Liver (tissue), 9 donors: ENCODE results near the gene RARB. TPM values are rescaled to one million over a fixed set of nuclear protein-coding genes. Genes with fewer than 3 reads are reported as not detected.

ENCODE experiments used
- DNase-seq: peaks from one replicate; pipeline ENCODE4 v3.0.0-alpha.2; 2017; ENCODE audit warnings: low spot score
- H3K27ac ChIP-seq, 2 donors: one replicate each; pipeline ENCODE4 v1.7.0; 2013; ENCODE audit warnings: inconsistent platforms in 2 of 2, low read length in 2 of 2, control low read depth in 1 of 2, low read depth in 1 of 2, mild to moderate bottlenecking in 1 of 2
- H3K27me3 ChIP-seq, 4 donors: one replicate each; pipeline versions ENCODE4 v1.6.1 to v1.7.0; 2013; ENCODE audit warnings: low read length in 3 of 4, inconsistent platforms in 1 of 4, mild to moderate bottlenecking in 1 of 4, moderate library complexity in 1 of 4; ENCODE audit not compliant: control insufficient read depth in 4 of 4, insufficient read depth in 4 of 4
- H3K36me3 ChIP-seq, 4 donors: one replicate each; pipeline versions ENCODE4 v1.6.1 to v1.7.0; 2013; ENCODE audit warnings: low read length in 3 of 4, mild to moderate bottlenecking in 3 of 4, low read depth in 1 of 4, moderate library complexity in 1 of 4; ENCODE audit not compliant: control insufficient read depth in 4 of 4, insufficient read depth in 3 of 4
- H3K4me1 ChIP-seq, 4 donors: one replicate each; pipeline versions ENCODE4 v1.6.1 to v1.7.0; 2013; ENCODE audit warnings: low read length in 3 of 4, mild to moderate bottlenecking in 3 of 4, moderate library complexity in 1 of 4; ENCODE audit not compliant: control insufficient read depth in 4 of 4, insufficient read depth in 4 of 4
- H3K4me3 ChIP-seq, 3 donors: one replicate each; pipeline versions ENCODE4 v1.6.1 to v1.7.0; 2013; ENCODE audit warnings: low read length in 3 of 3, control low read depth in 1 of 3, low read depth in 1 of 3, mild to moderate bottlenecking in 1 of 3
- H3K9ac ChIP-seq, 2 donors: one replicate each; pipeline ENCODE4 v1.7.0; 2013; ENCODE audit warnings: low read length in 2 of 2, mild to moderate bottlenecking in 2 of 2, moderate library complexity in 2 of 2, control low read depth in 1 of 2, low read depth in 1 of 2
- H3K9me3 ChIP-seq, 4 donors: one replicate each; pipeline versions ENCODE4 v1.6.1 to v1.7.0; 2013; ENCODE audit warnings: low read length in 3 of 4; ENCODE audit not compliant: control insufficient read depth in 4 of 4
- ATF3 ChIP-seq: IDR thresholded peaks from 2 replicates; pipeline ENCODE4 v1.6.1; 2016; ENCODE audit warnings: antibody characterized with exemption
- CTCF ChIP-seq: fragments of 150-350 bp; IDR thresholded peaks from 2 replicates; pipeline ENCODE4 v1.5.1; 2017; ENCODE audit warnings: improper control_type of control experiment, low read depth, low read length; ENCODE audit not compliant: missing input control
- EGR1 ChIP-seq, 2 donors: IDR thresholded peaks; 2 replicates each; pipeline ENCODE4 v1.6.1; 2016 to 2018; ENCODE audit warnings: antibody characterized with exemption in 2 of 2, low read depth in 2 of 2
- FOXA1 ChIP-seq: IDR thresholded peaks from 2 replicates; pipeline ENCODE4 v1.6.1; 2016; ENCODE audit warnings: antibody characterized with exemption
- FOXA2 ChIP-seq: IDR thresholded peaks from 2 replicates; pipeline ENCODE4 v1.6.1; 2016; ENCODE audit warnings: antibody characterized with exemption
- GABPA ChIP-seq, 2 donors: IDR thresholded peaks in 1 of 2; conservative IDR thresholded peaks in 1 of 2; 2 replicates each; pipeline ENCODE4 v1.6.1; 2016; ENCODE audit warnings: antibody characterized with exemption in 2 of 2, mild to moderate bottlenecking in 1 of 2, moderate library complexity in 1 of 2
- HNF4A ChIP-seq, 2 donors: conservative IDR thresholded peaks; 2 replicates each; pipeline ENCODE4 v1.6.1; 2016; ENCODE audit warnings: antibody characterized with exemption in 2 of 2, mild to moderate bottlenecking in 2 of 2
- HNF4G ChIP-seq: IDR thresholded peaks from 2 replicates; pipeline ENCODE4 v1.6.1; 2016; ENCODE audit warnings: antibody characterized with exemption
- JUND ChIP-seq, 2 donors: IDR thresholded peaks; 2 replicates each; pipeline ENCODE4 v1.6.1; 2016; ENCODE audit warnings: antibody characterized with exemption in 2 of 2
- MAX ChIP-seq: IDR thresholded peaks from 2 replicates; pipeline ENCODE4 v1.6.1; 2016; ENCODE audit warnings: antibody characterized with exemption
- NR2F2 ChIP-seq: IDR thresholded peaks from 2 replicates; pipeline ENCODE4 v1.6.1; 2016; ENCODE audit warnings: antibody characterized with exemption
- RAD21 ChIP-seq, 2 donors: IDR thresholded peaks; 2 replicates each; pipeline ENCODE4 v1.6.1; 2016; ENCODE audit warnings: antibody characterized with exemption in 2 of 2, mild to moderate bottlenecking in 2 of 2
- REST ChIP-seq: IDR thresholded peaks from 2 replicates; pipeline ENCODE4 v1.6.1; 2016; ENCODE audit warnings: antibody characterized with exemption, mild to moderate bottlenecking
- RXRA ChIP-seq, 2 donors: IDR thresholded peaks; 2 replicates each; pipeline ENCODE4 v1.6.1; 2017 to 2018; ENCODE audit warnings: antibody characterized with exemption in 2 of 2, mild to moderate bottlenecking in 1 of 2
- SP1 ChIP-seq: IDR thresholded peaks from 2 replicates; pipeline ENCODE4 v1.6.1; 2018; ENCODE audit warnings: antibody characterized with exemption, mild to moderate bottlenecking
- TAF1 ChIP-seq: conservative IDR thresholded peaks from 2 replicates; pipeline ENCODE4 v1.6.1; 2016; ENCODE audit warnings: antibody characterized with exemption, mild to moderate bottlenecking
- YY1 ChIP-seq: IDR thresholded peaks from 2 replicates; pipeline ENCODE4 v1.6.1; 2016; ENCODE audit warnings: antibody characterized with exemption, mild to moderate bottlenecking
- ZBTB33 ChIP-seq: IDR thresholded peaks from 2 replicates; pipeline ENCODE4 v1.6.1; 2016; ENCODE audit warnings: antibody characterized with exemption
- polyA plus RNA-seq, 2 donors: library from polyadenylated mRNA; stranded (reverse) in 1 of 2; unstranded in 1 of 2; fragments of 200-250 nt in 1 of 2; fragments of >200 nt in 1 of 2; fragmentation: Nextera tagmentation in 1 of 2; extraction: Ambion mirVana in 1 of 2; gene quantifications; one replicate each; pipeline versions ENCODE4 v1.2.1 to v1.2.3, GENCODE V29; 2013 to 2015
- total RNA-seq, 2 donors: library from RNA; depleted of rRNA; stranded (reverse); fragments of >200 nt; gene quantifications; one replicate each; pipeline ENCODE4 v1.2.3, GENCODE V29; 2014
- donor health status: healthy.
- donor health status: healthy.
- donor health status: healthy.
- donor health status: healthy.
- donor health status: healthy.

Gene RARB
- total and polyA plus RNA-seq, 4 donors, result 2.1 to 3.3 (median 2.3) TPM

GRCh38 chr3:25420147-25420546 is 7.9 kb upstream of the RARB start:
- Histone ChIP-seq H3K36me3 (no peaks in the 10 kb centered on the region), H3K27ac (no peak overlapping the region), H3K4me1 (peaks cover 3 to 10% (median 5%) of the 10 kb centered on the region in 4 donors), H3K9ac (no peak overlapping the region), H3K9me3 (no peaks in the 10 kb centered on the region), H3K27me3 (no peaks in the 10 kb centered on the region), H3K4me3 (no peak overlapping the region)
- TF ChIP-seq JUND (IDR thresholded peaks at IDR 0.05) (no peak), ATF3 (no peak), RXRA (IDR thresholded peaks at IDR 0.05) (no peak), MAX (no peak), ZBTB33 (no peak), TAF1 (no peak), CTCF (no peak), SP1 (no peak), GABPA (IDR thresholded peaks at IDR 0.05 in 1 of 2, conservative IDR thresholded peaks at IDR 0.05 in 1 of 2) (no peak), FOXA1 (no peak), EGR1 (IDR thresholded peaks at IDR 0.05; ENCODE audit: low read depth in 2 of 2) (no peak), RAD21 (IDR thresholded peaks at IDR 0.05) (no peak), REST (no peak), NR2F2 (no peak), HNF4A (conservative IDR thresholded peaks at IDR 0.05) (no peak), HNF4G (no peak), YY1 (no peak), FOXA2 (no peak)
- DNase-seq, result no peak

GRCh38 chr3:25420885-25421284 is 7.2 kb upstream of the RARB start:
- no peak for TF ChIP-seq RXRA (IDR thresholded peaks at IDR 0.05)
- no peak for TF ChIP-seq ZBTB33
- no peak for TF ChIP-seq FOXA2
- TF ChIP-seq FOXA1, result no peak
- no peak for TF ChIP-seq GABPA (IDR thresholded peaks at IDR 0.05 in 1 of 2, conservative IDR thresholded peaks at IDR 0.05 in 1 of 2)
- TF ChIP-seq RAD21 (IDR thresholded peaks at IDR 0.05), result no peak
- Histone ChIP-seq H3K4me1 (peaks cover 3 to 10% (median 5%) of the 10 kb centered on the region in 4 donors), H3K27me3 (no peaks in the 10 kb centered on the region), H3K27ac (no peak overlapping the region), H3K4me3 (no peak overlapping the region), H3K36me3 (no peaks in the 10 kb centered on the region), H3K9ac (no peak overlapping the region), H3K9me3 (no peaks in the 10 kb centered on the region)
- DNase-seq, result no peak
